Hippocampal formation (tissue), 2 donors: ENCODE data around the gene MTHFD2L.
"Not testable (repeated sequence)": the region's sequence is repeated elsewhere in the genome, so short reads cannot be mapped to it uniquely, and the experiment has no call there.

Source experiments
- DNase-seq, 2 donors: peaks; one replicate each; lab custom pipeline; 2025; lab: John Stamatoyannopoulos, UW

Gene MTHFD2L

DNA sequence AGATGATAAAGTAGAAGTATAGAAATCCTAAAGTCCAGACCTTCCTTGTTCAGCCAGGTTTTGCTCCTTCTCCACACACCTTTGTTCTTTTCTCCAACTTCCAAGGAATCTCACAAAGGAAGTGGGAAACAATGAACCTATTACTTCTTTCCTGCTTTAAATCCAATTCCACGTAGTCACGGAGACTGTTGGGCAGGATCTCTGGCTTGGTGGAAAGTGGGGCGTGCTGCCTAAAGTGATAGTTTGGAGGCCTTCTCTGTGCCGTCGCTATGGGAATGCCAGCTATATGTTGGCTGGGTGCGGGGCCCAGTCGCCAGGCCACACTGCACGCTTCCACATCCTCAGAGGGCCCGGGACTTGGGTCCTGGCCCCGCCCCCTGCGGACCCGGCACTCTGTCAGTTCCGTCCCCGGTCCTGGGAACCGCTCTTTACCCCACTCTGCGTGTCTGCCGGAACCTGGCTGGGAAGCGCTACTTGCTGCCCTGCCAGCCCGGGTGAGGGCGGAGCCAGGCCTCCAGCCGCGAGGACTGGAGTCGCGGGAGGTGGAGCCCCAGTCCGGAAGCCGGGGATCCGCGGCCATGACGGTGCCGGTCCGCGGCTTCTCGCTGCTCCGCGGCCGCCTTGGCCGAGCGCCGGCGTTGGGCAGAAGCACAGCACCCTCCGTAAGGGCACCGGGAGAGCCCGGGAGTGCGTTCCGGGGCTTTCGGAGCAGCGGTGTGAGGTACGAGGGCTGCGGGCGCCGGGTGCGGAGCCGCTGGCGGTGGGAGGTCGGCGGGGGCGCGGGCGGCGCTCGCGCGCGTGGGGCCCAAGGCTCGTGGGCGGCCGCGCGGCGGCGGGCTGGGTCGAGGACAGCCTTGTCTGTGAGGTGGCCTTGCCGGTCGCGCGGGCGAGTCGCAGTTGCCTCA is at the start of gene MTHFD2L:
TSS of gene MTHFD2L (plus strand) at position 558 of the 905 bp plus-strand sequence. CDS start at position 579, 21 bp downstream.
- DNase-seq = peak; percentile 90 to 94

DNA sequence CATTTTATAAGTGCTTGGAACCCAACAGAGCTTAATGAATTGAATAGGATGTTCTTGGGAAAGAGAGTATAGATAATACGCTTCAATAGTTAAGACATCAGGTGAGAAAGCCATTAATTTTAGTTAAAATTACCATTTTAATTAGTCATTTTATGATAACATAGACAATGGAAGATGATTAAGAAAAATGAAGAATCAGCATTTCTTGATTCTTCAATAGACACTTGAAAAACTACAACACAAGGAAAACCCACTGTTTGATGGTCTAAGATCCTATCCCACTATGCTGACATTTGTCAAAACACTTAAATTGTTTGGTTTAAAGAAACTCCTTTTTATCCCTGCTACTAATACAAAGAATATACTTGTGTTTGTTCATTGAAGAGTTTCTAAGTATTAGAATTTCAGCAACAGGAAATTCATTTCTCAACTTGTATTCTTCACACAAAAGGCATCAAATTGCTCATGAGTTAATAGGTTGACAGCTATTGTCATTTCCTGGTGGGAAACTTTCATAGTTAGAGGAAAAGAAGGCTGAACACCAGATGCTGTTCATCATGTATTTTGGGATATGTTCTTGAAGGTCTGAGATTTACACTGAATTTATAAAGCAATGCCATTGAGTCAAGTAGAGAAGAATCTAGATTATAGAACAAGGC is 49.3 kb upstream of the MTHFD2L start:
- no peak for DNase-seq

DNA sequence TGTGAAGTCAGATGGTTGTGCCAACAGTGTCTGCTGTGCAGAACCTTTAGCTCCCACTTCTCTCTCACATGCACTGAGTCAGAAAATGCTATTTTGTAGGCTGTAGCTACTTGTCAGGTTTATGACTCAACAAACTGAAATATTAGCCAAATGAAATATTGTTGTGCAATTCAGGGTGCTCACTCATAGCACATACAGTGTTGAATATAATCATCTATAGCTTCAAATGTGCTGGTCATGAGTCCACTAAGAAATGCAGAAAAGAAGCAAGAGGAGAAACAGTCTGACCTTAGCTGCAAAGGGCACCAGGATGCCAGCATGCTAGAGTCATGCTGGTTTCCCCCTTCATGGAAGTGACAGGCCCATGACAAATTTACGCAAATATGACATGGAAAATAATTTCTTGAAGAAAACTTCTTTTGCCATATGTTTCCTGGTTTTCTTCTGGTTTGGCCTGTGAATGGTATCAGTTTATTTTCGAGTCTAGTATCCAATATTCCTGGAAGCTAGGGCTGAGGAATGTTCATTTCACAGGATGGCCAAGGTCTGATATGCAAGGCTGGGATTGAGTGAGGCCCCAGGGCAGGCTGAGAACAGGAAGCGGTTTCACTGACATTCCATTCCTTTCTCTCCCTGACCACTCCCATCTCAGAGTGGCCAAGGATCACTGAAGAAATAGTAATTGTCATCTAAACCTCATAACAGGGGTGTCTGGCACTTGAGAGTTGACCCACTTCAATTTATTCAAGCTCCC is 48.6 kb upstream of the MTHFD2L start:
- no peak for DNase-seq

DNA sequence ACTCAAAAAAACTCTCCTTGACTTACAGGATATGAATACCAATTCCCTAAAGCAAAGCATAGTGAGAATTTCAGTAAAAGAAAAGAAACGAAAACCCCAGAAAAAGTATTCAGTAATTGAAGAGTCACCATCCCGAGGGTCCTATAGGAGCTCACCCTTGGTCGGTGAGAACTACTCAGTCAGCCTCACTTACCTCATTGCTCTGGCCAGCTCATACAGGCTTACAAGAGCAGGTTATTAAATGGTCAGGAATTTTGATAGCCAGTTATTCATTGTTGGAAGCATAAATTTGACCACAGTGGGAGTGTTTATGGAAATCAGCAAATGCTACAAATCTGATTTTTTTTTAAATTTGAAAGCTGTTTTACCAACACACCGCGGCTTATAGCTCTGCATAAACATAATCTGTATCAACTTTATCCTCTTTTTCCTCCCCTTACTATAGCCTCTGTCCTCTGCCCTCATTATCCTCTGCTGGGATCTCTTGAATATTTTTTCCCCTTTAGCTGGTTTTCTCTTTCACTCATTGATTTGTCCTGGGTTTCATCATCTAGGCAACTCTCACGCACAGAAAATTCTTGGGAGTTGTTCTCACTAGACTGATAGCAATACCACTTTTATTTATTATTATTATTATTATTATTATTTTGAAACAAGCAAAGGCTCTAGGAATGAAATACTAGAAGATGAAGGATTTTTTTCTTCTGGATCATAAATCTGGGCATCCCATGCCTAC is 47.9 kb upstream of the MTHFD2L start:
- no peak for DNase-seq

DNA sequence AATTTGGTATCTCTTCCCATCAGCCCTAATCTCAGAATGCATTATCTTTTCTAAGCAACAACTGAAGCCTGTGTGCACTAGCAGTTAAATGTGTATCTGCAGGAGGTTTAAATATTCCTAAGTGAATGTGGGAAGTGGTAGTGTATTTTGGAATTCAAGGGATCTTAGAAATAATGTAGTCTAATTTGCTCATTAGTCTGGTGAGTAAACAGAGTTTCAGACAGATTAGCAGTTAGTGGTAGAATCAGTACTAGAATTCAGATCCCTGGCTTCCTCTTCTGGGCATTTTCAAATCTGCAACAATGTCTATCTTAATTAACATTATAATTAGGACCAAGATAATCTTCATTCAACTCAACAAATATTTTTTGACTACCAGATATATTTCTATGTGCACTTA is 47.2 kb upstream of the MTHFD2L start:
- DNase-seq = no peak

DNA sequence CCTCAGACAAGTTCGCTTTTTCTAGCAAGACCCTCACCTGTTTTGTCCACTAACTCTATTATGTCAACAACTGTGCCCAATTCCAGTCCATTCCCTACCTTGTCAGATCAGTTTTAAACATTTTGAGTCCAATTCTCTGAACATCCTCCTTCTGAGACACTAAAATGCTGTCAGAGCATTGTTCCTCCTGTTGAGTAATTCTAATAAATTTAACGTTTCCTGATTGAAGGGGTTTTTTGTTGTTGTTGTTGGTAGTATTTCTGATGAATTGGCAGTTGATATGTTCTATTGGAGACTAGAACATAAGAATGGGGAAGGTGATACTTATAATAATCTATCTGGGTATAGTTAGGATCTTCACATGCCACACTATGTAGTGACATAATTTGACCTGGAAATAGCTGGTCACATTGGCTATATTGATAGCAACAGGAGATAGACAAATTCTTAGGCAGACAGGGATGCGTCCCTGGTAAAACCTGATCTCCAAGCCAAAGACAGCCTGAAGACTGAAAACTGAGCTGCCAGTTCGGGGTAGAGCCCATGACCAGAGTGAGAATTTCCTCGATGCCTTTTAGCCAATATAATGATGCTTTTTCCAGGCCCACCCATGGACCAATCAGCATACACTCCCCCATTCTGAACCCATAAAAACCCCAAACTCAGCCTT is 46.5 kb upstream of the MTHFD2L start:
- DNase-seq = no peak

DNA sequence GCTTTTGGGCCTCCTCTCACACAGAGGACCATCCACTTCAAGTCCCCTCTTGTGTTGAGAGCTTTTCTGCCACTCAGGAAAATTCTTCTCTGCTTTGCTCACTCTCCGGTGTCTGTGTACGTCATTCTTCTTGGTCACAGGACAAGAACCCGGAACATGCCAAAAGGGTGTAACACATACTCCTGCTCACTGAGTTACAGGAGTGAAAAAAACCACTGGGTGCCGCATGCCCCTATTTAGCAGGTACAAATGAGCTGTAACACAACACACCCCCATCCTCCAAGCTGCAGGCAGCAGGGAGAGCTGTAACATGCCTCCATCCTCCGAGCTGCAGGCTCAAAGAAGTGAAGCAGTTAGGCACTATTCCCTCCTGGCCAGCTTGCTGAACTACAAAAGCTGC is 45.9 kb upstream of the MTHFD2L start:
- DNase-seq = no peak

DNA sequence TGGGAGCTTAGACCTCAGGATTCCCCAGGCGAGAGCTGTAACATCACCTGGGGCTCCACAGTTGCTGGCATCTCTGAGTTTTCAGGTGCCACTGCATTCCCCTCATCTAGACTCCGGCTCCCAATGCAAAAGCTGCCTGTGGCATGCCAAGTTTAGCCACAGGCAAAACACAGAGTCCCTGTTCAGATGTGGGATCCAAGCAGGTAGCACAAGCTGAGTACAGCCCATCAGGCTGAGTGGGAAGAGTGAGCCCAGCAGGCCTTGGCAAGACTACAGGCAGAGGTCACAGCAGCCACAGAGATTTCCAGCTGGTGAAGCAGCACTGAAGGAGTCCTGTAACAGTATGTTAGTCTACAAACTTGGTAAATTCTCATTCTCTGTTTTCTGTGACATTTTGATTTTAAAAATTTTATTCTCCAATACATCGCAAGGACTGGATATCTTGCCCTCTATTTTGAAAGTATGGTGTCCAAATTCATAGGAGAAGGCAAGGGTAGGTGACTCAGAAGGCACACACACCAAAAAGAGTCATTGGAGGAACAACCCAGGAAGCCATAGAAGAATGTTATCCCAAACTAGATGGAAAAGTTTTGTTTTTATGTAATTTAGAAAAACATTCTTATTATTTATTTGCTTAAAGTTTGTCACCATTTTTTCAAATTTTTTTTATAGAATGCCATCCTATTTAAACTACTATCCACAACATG is 45.4 kb upstream of the MTHFD2L start:
- no peak for DNase-seq

DNA sequence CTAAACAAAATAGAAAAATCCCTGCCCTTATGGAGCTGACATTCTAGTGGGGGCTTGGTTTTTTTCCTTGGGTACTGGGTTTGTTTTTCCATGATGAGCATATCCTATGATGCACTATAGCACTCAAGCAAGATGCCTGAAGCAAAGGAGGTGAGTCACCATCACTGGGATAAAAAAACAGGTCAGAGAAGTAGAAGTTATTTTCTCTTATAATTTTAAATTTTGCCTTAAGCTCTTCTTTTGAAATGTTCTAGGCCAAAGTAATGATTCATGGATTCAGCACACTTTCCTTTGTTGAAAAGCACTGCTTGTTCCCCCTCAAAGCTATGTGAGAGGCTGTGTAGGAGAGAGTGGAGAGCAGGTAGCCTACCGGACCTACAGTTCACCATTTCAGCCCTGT is 43.7 kb upstream of the MTHFD2L start:
- DNase-seq = no peak

DNA sequence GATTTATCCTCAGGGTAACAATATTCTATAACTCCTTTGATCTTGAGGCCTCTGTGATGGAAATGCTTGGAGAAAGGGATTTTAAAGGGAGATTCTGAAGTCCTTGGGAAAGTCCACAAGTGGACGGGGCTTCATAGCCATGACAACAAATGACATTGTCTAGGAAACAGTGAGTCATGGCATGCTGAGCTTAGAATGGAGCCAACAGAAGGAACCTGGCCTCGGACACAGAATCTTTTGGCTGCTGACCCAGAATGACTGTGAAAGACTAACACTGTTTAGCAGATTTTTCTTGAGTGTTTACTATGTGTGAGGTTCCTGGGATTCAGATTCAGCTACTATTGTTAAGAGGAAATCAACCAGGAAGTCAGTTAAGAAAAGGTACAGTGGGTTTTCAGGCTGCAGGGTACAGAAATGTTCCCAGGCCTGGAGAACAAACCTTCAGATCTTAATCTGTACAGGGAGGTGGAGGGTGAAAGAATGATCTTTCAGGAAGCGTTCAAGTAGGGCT is 40.8 kb upstream of the MTHFD2L start:
- DNase-seq = peak; percentile 20 to 71

DNA sequence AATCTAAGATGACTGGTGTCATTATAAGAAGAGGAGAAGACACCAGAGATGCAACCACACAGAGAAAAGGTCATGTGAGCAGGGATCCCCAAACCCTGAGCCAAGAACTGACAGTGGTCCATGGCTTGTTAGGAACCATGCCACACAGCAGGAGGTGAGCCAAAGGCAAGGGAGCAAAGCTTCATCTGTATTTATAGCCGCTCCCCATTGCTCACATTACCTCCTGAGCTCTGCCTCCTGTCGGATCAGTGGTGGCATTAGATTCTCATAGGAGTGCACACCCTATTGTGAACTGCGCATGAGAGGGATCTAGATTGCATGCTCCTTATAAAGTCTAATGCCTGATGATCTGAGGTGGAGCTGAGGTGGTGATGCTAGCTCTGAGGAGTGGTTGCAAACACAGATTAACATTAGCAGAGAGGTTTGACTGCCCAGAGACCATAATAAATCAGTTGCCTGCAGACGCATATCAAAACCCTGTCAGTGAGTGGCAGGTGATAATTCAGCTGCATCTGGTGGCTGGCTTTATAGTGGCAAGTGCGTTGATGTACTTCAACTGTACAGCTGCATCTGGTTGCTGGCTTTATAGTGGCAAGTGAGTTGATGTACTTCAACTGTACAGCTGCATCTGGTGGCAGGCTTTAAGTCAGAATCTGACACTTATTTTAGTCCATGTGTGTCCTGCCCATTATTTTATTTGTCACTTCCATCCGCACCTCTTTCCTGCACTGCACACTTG is 39.1 kb upstream of the MTHFD2L start:
- DNase-seq = no peak

DNA sequence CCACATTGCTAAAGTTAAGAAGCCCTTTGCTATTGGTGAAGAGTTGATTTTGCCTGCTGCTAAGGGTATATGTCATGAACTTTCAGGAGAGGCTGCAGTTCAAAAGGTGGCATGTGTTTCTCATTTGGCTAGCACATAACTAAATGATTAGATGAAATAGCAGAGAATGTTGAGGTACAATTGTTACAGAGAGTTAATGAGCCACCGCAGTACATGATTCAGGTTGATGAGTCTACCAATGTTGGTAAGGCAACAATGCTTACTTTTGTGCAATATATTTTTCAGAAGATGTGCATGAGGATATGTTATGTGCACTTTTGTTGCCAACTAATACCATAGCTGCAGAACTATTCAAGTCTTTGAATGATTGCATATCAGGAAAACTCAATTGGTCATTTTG is 37.8 kb upstream of the MTHFD2L start:
- DNase-seq = no peak

DNA sequence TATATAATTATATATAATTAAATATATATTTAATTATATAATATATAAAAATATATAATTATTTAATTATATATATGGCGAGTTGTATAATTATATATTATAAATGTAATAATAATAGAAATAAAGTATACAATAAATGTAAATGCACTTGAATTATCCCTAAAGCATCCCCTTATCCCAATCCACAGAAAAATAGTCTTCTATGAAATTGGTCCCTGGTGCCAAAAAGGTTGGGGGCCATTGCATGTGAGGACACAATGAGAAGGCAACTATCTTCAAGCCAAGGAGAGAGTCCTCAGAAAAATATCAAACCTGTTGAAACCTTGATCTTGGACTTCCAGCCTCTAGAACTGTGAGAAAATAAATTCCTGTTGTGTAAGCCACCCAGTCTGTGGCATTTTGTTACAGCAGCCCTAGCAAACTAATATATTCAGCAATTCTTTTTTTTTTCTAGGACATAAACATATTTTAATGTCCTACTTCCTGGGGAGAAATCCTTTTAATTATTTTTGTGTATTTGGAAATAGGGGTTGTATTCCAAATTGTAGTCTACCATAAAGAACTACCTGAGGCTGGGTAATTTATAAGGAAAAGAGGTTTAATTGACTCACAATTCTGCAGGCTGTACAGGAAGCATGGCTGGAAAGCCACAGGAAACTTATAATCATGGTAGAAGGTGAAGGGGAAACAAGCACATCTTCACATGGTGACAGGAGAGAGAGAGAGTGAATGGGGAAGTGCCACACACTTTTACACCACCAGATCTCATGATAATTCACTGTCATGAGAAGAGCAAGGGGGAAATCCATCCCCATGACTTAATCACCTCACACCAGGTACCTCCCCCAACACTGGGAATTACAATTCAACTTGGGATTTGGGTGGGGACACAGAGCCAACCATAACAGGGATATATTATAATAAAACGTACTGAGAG is 36.0 kb upstream of the MTHFD2L start:
- no peak for DNase-seq

DNA sequence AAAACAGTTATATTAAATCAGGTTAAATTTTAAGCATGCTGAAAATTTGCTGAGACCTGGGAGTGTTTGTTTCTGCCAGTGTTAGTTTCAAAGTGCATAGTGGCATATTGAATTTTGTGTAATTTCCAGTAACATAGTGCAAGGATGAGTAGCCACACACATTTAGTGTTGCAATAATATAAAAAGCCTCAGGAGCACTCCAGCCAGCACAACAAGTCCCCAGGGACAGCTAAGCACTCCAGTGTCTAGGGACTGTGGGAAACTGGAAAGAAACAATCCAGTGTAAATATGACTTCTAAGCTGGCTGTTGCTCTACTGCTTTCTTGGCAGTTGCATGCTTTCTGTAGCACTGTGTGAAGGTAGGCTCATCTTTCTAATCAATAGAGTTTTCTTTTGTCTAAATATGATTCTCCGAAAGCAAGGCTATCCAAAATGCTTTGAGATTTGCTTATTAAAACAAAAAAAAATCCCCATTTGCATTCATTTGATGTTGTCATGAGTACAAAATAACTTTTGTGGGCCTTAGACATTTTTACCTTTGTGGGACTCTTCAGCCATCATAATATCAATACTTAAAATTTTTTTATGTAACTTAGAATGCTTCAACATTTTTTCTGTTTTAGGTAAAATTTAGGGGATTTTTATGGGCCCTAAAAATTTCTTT is 34.7 kb upstream of the MTHFD2L start:
- no peak for DNase-seq

DNA sequence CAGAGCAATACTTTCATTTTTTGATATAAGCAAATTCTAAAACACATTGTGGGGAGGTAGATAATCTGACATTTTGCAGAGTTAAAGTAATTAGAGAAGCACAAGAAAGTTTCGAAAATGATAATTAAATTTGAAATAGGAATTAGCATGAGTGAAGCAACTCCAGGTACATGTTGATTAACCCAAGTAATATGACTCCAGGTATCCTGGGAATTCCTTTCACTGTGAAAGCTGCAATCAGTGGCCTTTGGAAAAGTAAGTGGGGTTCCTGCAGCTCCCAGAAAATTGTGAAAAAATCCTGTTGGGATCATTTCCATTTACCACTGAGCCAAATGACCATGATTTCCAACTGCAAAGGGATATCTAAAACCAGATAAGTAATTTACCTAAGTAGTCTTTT is 32.9 kb upstream of the MTHFD2L start:
- DNase-seq = no peak

DNA sequence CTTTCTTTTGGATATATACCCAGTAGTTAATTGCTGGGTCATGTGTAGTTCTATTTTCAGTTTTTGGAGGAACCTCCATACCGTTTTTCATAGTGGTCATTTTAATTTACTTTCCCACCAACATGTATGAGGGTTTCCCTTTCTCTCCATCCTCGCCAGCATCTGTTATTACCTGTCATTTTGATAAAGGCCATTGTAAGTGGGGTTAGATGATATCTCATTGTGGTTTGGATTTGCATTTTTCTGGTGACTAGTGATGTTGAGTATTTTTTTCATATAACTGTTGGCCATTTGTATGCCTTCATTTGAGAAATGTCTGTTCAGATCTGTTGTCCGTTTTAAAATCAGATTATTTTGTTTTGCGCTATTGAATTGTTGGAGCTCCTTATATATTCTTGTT is 30.2 kb upstream of the MTHFD2L start:
- DNase-seq = no peak

DNA sequence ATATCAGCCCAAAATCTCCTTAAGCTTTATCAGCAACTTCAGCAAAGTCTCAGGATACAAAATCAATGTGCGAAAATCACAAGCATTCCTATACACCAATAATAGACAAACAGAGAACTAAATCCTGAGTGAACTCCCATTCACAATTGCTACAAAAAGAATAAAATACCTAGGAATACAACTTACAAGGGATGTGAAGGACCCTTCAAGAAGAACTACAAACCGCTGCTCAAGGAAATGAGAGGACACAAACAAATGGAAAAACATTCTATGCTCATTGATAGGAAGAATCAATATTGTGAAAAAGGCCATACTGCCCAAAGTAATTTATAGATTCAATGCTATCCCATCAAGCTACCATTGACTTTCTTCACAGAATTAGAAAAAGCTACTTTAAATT is 27.1 kb upstream of the MTHFD2L start:
- DNase-seq = not testable (repeated sequence)

DNA sequence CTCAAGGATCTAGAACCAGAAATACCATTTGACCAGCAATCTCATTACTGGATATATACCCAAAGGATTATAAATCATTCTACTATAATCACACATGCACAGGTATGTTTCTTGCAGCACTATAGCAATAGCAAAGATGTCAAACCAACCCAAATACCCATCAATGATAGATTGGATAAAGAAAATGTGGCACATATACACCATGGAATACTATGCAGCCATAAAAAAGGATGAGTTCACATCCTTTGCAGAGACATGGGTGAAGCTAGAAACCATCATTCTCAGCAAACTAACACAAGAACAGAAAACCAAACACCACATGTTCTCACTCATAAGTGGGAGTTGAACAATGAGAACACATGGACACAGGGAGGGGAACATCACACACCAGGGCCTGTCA is 25.7 kb upstream of the MTHFD2L start:
- DNase-seq = not testable (repeated sequence)
